Panc1 (cell line): ENCODE measurements around the gene SHC3.

ENCODE experiments used
- CTCF ChIP-seq: fragments of 450-650 bp; IDR thresholded peaks from 2 replicates; pipeline ENCODE4 v1.5.1; 2017; ENCODE audit warnings: mild to moderate bottlenecking
- POLR2AphosphoS5 ChIP-seq: IDR thresholded peaks from 2 replicates; pipeline ENCODE4 v1.6.1; 2012; ENCODE audit warnings: mild to moderate bottlenecking, low read depth, low read length, moderate library complexity
- SIN3A ChIP-seq: IDR thresholded peaks from 2 replicates; pipeline ENCODE4 v1.6.1; 2012; ENCODE audit warnings: low read depth, mild to moderate bottlenecking, low read length, moderate library complexity, borderline replicate concordance; ENCODE audit not compliant: insufficient read depth
- TCF7L2 ChIP-seq: IDR thresholded peaks from 2 replicates; pipeline ENCODE4 v1.6.1; 2011; ENCODE audit warnings: mild to moderate bottlenecking, low read depth, low read length, inconsistent platforms

GRCh38 chr9:89179895-89180734, 1.5 kb upstream of the SHC3 start:
- TF ChIP-seq CTCF (no peak), TCF7L2 (peak; percentile 74), POLR2AphosphoS5 (peak; percentile 50), SIN3A (no peak)
